PC-3 (cell line): ENCODE measurements around the gene OR10R2. TPM values are rescaled to one million over a fixed set of nuclear protein-coding genes. Genes with fewer than 3 reads are reported as not detected.

Source experiments
- ATAC-seq: fragments of 200-7000 bp; cut with Tn5 transposase; 2 replicates; pipeline ENCODE4 v1.9.1; 2020; ENCODE audit warnings: mild to moderate bottlenecking, moderate library complexity
- BruUV-seq: library from RNA; stranded (reverse); fragments of 400-500 nt; replicated peaks from 2 replicates; lab custom pipeline; 2021; lab: Mats Ljungman, UMichigan
- CTCF ChIA-PET: fragments of 300-600 bp; sonication (Branson Sonifier 250); formaldehyde crosslinking; loops from one replicate; lab custom pipeline; 2022; ENCODE audit warnings: antibody characterized with exemption; lab: Charles Lee
- POLR2A ChIA-PET: fragments of 300-600 bp; sonication (Branson Sonifier 250); formaldehyde crosslinking; loops from one replicate; lab custom pipeline; 2022; ENCODE audit warnings: antibody characterized with exemption; ENCODE audit not compliant: unreplicated experiment; lab: Charles Lee
- DNase-seq: peaks from one replicate; pipeline ENCODE4 v3.0.0-alpha.2; 2015
- H2AFZ ChIP-seq: fragments of 300-600 bp; sonication (generic); 2 replicates; pipeline ENCODE4 v1.6.0; 2016; ENCODE audit warnings: antibody characterized with exemption, low read length
- H3F3A ChIP-seq: fragments of 300-600 bp; sonication (generic); one replicate; pipeline ENCODE4 v1.6.0; 2017; ENCODE audit warnings: antibody characterized with exemption, low read length, control low read depth, mild to moderate bottlenecking; ENCODE audit not compliant: unreplicated experiment
- H3K27ac ChIP-seq: fragments of 300-600 bp; sonication (generic); 2 replicates; pipeline ENCODE4 v1.5.1; 2016; ENCODE audit warnings: mild to moderate bottlenecking, low read length
- H3K27me3 ChIP-seq: fragments of 300-600 bp; sonication (generic); 2 replicates; pipeline ENCODE4 v1.6.1; 2016; ENCODE audit warnings: low read length, mixed read lengths
- H3K36me3 ChIP-seq: fragments of 300-600 bp; sonication (generic); 2 replicates; pipeline ENCODE4 v1.6.1; 2016; ENCODE audit warnings: low read depth, mixed run types, low read length, mixed read lengths
- H3K4me1 ChIP-seq: fragments of 300-600 bp; sonication (generic); 2 replicates; pipeline ENCODE4 v1.5.1; 2016; ENCODE audit warnings: low read length; ENCODE audit not compliant: insufficient read depth
- H3K4me2 ChIP-seq: fragments of 300-600 bp; sonication (generic); 2 replicates; pipeline ENCODE4 v1.6.0; 2016; ENCODE audit warnings: low read length
- H3K4me3 ChIP-seq: fragments of 300-600 bp; sonication (generic); 2 replicates; pipeline ENCODE4 v1.5.1; 2016; ENCODE audit warnings: mild to moderate bottlenecking, low read length, mixed read lengths
- H3K79me2 ChIP-seq: fragments of 300-600 bp; sonication (generic); 2 replicates; pipeline ENCODE4 v1.6.1; 2017; ENCODE audit warnings: low read length, mixed read lengths
- H3K9ac ChIP-seq: fragments of 300-600 bp; sonication (generic); 2 replicates; pipeline ENCODE4 v1.6.0; 2016; ENCODE audit warnings: mild to moderate bottlenecking, low read length
- H3K9me2 ChIP-seq: fragments of 300-600 bp; sonication (generic); replicated peaks from 2 replicates; pipeline ENCODE4 v1.6.1; 2016; ENCODE audit warnings: mixed run types, low read length, mixed read lengths
- H3K9me3 ChIP-seq: fragments of 300-600 bp; sonication (generic); 2 replicates; pipeline ENCODE4 v1.6.1; 2016; ENCODE audit warnings: low read length, mixed read lengths
- H4K20me1 ChIP-seq: fragments of 300-600 bp; sonication (generic); 2 replicates; pipeline ENCODE4 v1.6.1; 2016; ENCODE audit warnings: low read length, mixed read lengths
- CTCF ChIP-seq: fragments of 300-600 bp; sonication (generic); conservative IDR thresholded peaks from 2 replicates; pipeline ENCODE4 v1.5.1; 2017; ENCODE audit warnings: antibody characterized with exemption, low read depth, mild to moderate bottlenecking, low read length
- EZH2 ChIP-seq: fragments of 300-600 bp; sonication (generic); IDR thresholded peaks from one replicate; pipeline ENCODE4 v1.6.1; 2017; ENCODE audit warnings: antibody characterized with exemption, mild to moderate bottlenecking, low read length; ENCODE audit not compliant: unreplicated experiment
- EZH2phosphoT487 ChIP-seq: fragments of 300-600 bp; sonication (generic); IDR thresholded peaks from 2 replicates; pipeline ENCODE4 v1.6.1; 2018; ENCODE audit warnings: mild to moderate bottlenecking, antibody characterized with exemption, low read length, borderline replicate concordance
- intact Hi-C: fragments of 100-400 bp; cut with micrococcal nuclease; formaldehyde crosslinking; loops from 2 replicates; pipeline ENCODE4 v1.9.0; 2023
- total RNA-seq: library from RNA; depleted of rRNA; stranded (reverse); fragments of >200 nt; gene quantifications from 2 replicates; pipeline ENCODE4 v1.2.3, GENCODE V29; 2014

Gene OR10R2
- total RNA-seq, 1 experiment from 2014 or later, result not detected

- no peak for ATAC-seq
- BruUV-seq, result no TSS peak
- CTCF ChIA-PET, result no interaction called here
Measured at GRCh38 chr1:158520955-158521665, 49.1 kb downstream of the OR10R2 start.

GRCh38 chr1:158521666-158522058, 49.6 kb downstream of the OR10R2 start:
- ATAC-seq, result no peak
- CTCF ChIA-PET, result no interaction called here
- BruUV-seq, result no TSS peak

More at GRCh38 chr1:158520955-158521665, 49.1 kb downstream of the OR10R2 start:
- Histone ChIP-seq H3K4me1 (no peaks in the 10 kb centered on the region), H3K9me2 (no peaks in the 10 kb centered on the region), H3K9ac (no peak overlapping the region), H3K36me3 (no peaks in the 10 kb centered on the region), H3K4me3 (no peak overlapping the region), H3K4me2 (no peak overlapping the region), H3K27me3 (peaks cover 22% of the 10 kb centered on the region), H2AFZ (no peak overlapping the region), H4K20me1 (no peaks in the 10 kb centered on the region), H3K27ac (no peak overlapping the region), H3K9me3 (no peaks in the 10 kb centered on the region), H3F3A (no peaks in the 10 kb centered on the region), H3K79me2 (no peaks in the 10 kb centered on the region)
- no peak for TF ChIP-seq EZH2
- TF ChIP-seq EZH2phosphoT487, result no peak
- TF ChIP-seq CTCF, result no peak
- POLR2A ChIA-PET, result no interaction called here
- no peak for DNase-seq
- intact Hi-C loops, result no loop called here

More at GRCh38 chr1:158521666-158522058, 49.6 kb downstream of the OR10R2 start:
- H3K4me3 ChIP-seq, result no peak overlapping the region
- H3K4me2 ChIP-seq, result no peak overlapping the region
- H2AFZ ChIP-seq, result no peak overlapping the region
- intact Hi-C loops, result no loop called here
- POLR2A ChIA-PET, result no interaction called here
- H3K9me3 ChIP-seq, result no peaks in the 10 kb centered on the region
- DNase-seq, result no peak
- no peaks in the 10 kb centered on the region for H3F3A ChIP-seq
- no peak overlapping the region for H3K27ac ChIP-seq
- H3K4me1 ChIP-seq, result no peaks in the 10 kb centered on the region
- no peaks in the 10 kb centered on the region for H3K79me2 ChIP-seq
- H4K20me1 ChIP-seq, result no peaks in the 10 kb centered on the region
- no peak overlapping the region for H3K9ac ChIP-seq
- TF ChIP-seq CTCF (no peak), EZH2 (no peak), EZH2phosphoT487 (no peak)
- peaks cover 22% of the 10 kb centered on the region for H3K27me3 ChIP-seq
- no peaks in the 10 kb centered on the region for H3K9me2 ChIP-seq
- H3K36me3 ChIP-seq, result no peaks in the 10 kb centered on the region
